ENCODE results near the gene TARBP1.
"Not testable (repeated sequence)": the region's sequence is repeated elsewhere in the genome, so short reads cannot be mapped to it uniquely, and the experiment has no call there.

The TARBP1 gene

GRCh38 chr1:234433563-234434285 is 45.3 kb downstream of the TARBP1 start:
- DNase-seq: no peak

- no peak for DNase-seq
Observed at GRCh38 chr1:234431255-234431654, 47.7 kb downstream of the TARBP1 start.

GRCh38 chr1:234430691-234431090 is 48.3 kb downstream of the TARBP1 start:
- no peak for DNase-seq

GRCh38 chr1:234429434-234429806 is 49.6 kb downstream of the TARBP1 start:
- no peak for DNase-seq

GRCh38 chr1:234427950-234428646 is 50.9 kb downstream of the TARBP1 start:
- no peak for DNase-seq

- no peak for DNase-seq
Observed at GRCh38 chr1:234413990-234414389, 65.0 kb downstream of the TARBP1 start.

- no peak for DNase-seq
Observed at GRCh38 chr1:234413485-234413884, 65.5 kb downstream of the TARBP1 start.

- DNase-seq: no peak
Observed at GRCh38 chr1:234412830-234413229, 66.1 kb downstream of the TARBP1 start.

GRCh38 chr1:234409328-234409727 is 69.7 kb downstream of the TARBP1 start:
- DNase-seq: no peak

GRCh38 chr1:234408757-234409156 is 70.2 kb downstream of the TARBP1 start:
- DNase-seq: no peak

- no peak for DNase-seq
Observed at GRCh38 chr1:234406871-234407270, 72.1 kb downstream of the TARBP1 start.

- no peak for DNase-seq
Observed at GRCh38 chr1:234405676-234406075, 73.3 kb downstream of the TARBP1 start.

- DNase-seq: no peak
Observed at GRCh38 chr1:234402939-234403338, 76.0 kb downstream of the TARBP1 start.

GRCh38 chr1:234401658-234402057 is 77.3 kb downstream of the TARBP1 start:
- DNase-seq: no peak

- DNase-seq: no peak
Observed at GRCh38 chr1:234400773-234401172, 78.2 kb downstream of the TARBP1 start.

- DNase-seq: not testable (repeated sequence)
Observed at GRCh38 chr1:234399515-234399914, 79.5 kb downstream of the TARBP1 start.

GRCh38 chr1:234398849-234399381 is 80.1 kb downstream of the TARBP1 start:
- DNase-seq: no peak

GRCh38 chr1:234397732-234398131 is 81.2 kb downstream of the TARBP1 start:
- no peak for DNase-seq

- no peak for DNase-seq
Observed at GRCh38 chr1:234396871-234397270, 82.1 kb downstream of the TARBP1 start.

GRCh38 chr1:234396092-234396491 is 82.9 kb downstream of the TARBP1 start:
- no peak for DNase-seq

- no peak for DNase-seq
Observed at GRCh38 chr1:234395297-234395696, 83.7 kb downstream of the TARBP1 start.

- no peak for DNase-seq
Observed at GRCh38 chr1:234393190-234393589, 85.8 kb downstream of the TARBP1 start.

GRCh38 chr1:234388094-234388493 is 90.9 kb downstream of the TARBP1 start:
- DNase-seq: no peak

GRCh38 chr1:234386122-234386521 is 92.9 kb downstream of the TARBP1 start:
- no peak for DNase-seq
